Neuronal stem cell (in vitro differentiated cells): ENCODE data around the gene UIMC1.

ENCODE experiments used
- DNase-seq: peaks from one replicate; pipeline ENCODE4 v3.0.0-alpha.2; 2013; ENCODE audit warnings: low spot score
- H2AFZ ChIP-seq: one replicate; pipeline ENCODE4 v1.6.1; 2013; ENCODE audit warnings: mild to moderate bottlenecking, low read length, inconsistent platforms
- H2AK5ac ChIP-seq: 2 replicates; pipeline ENCODE4 v1.6.1; 2013; ENCODE audit warnings: low read depth, mild to moderate bottlenecking, inconsistent platforms, low read length, moderate library complexity, mixed read lengths
- H2BK120ac ChIP-seq: 2 replicates; pipeline ENCODE4 v1.6.1; 2013; ENCODE audit warnings: low read depth, mild to moderate bottlenecking, inconsistent platforms, low read length, moderate library complexity, mixed read lengths
- H2BK12ac ChIP-seq: one replicate; pipeline ENCODE4 v1.6.1; 2013; ENCODE audit warnings: low read length, inconsistent platforms
- H2BK15ac ChIP-seq: 2 replicates; pipeline ENCODE4 v1.6.1; 2013; ENCODE audit warnings: mild to moderate bottlenecking, low read length, inconsistent platforms, mixed read lengths
- H2BK5ac ChIP-seq: one replicate; pipeline ENCODE4 v1.6.1; 2013; ENCODE audit warnings: inconsistent platforms, mild to moderate bottlenecking, low read length, moderate library complexity
- H3K14ac ChIP-seq: one replicate; pipeline ENCODE4 v1.6.1; 2013; ENCODE audit warnings: low read length, inconsistent platforms
- H3K18ac ChIP-seq: 2 replicates; pipeline ENCODE4 v1.6.1; 2013; ENCODE audit warnings: low read length, inconsistent platforms
- H3K23ac ChIP-seq: 2 replicates; pipeline ENCODE4 v1.6.1; 2013; ENCODE audit warnings: low read depth, mild to moderate bottlenecking, mixed read lengths, low read length, inconsistent platforms; ENCODE audit not compliant: poor library complexity
- H3K27ac ChIP-seq: replicated peaks from 3 replicates; pipeline ENCODE4 v1.5.1; 2013; ENCODE audit warnings: low read length, inconsistent platforms
- H3K27me3 ChIP-seq, 3 experiments: 2 replicates each; pipeline ENCODE4 v1.6.1; 2013; ENCODE audit warnings: low read length in 3 of 3, mild to moderate bottlenecking in 2 of 3, inconsistent platforms in 1 of 3, low read depth in 1 of 3, mixed read lengths in 1 of 3, moderate library complexity in 1 of 3; ENCODE audit not compliant: control insufficient read depth in 3 of 3, insufficient read depth in 3 of 3
- H3K36me3 ChIP-seq, 2 donors: replicated peaks in 1 of 2; 2 replicates each; pipeline ENCODE4 v1.6.1; 2013; ENCODE audit warnings: low read length in 2 of 2; ENCODE audit not compliant: control insufficient read depth in 2 of 2, insufficient read depth in 2 of 2
- H3K4ac ChIP-seq: 2 replicates; pipeline ENCODE4 v1.6.1; 2013; ENCODE audit warnings: inconsistent platforms, mild to moderate bottlenecking, low read length, moderate library complexity
- H3K4me1 ChIP-seq, 2 donors: 1 replicate in 1 of 2; 2 replicates in 1 of 2; pipeline ENCODE4 v1.6.1; 2013; ENCODE audit warnings: low read length in 2 of 2, low read depth in 1 of 2; ENCODE audit not compliant: control insufficient read depth in 2 of 2, insufficient read depth in 1 of 2
- H3K4me2 ChIP-seq: one replicate; pipeline ENCODE4 v1.6.1; 2013; ENCODE audit warnings: mild to moderate bottlenecking, low read length, inconsistent platforms; ENCODE audit not compliant: insufficient read depth, poor library complexity, severe bottlenecking
- H3K4me3 ChIP-seq, 2 donors: 2 replicates each; pipeline ENCODE4 v1.5.1; 2013; ENCODE audit warnings: low read length in 2 of 2, mild to moderate bottlenecking in 2 of 2, inconsistent platforms in 1 of 2, moderate library complexity in 1 of 2
- H3K79me1 ChIP-seq: one replicate; pipeline ENCODE4 v1.6.1; 2013; ENCODE audit warnings: low read depth, mild to moderate bottlenecking, inconsistent platforms, low read length, moderate library complexity
- H3K9ac ChIP-seq: one replicate; pipeline ENCODE4 v1.6.1; 2013; ENCODE audit warnings: mild to moderate bottlenecking, low read depth, low read length, inconsistent platforms; ENCODE audit not compliant: poor library complexity
- H3K9me3 ChIP-seq, 2 donors: replicated peaks in 1 of 2; 2 replicates each; pipeline versions ENCODE3 to v1.6.1; 2013; ENCODE audit warnings: low read length in 2 of 2, mild to moderate bottlenecking in 2 of 2, inconsistent platforms in 1 of 2, low read depth in 1 of 2, mixed read lengths in 1 of 2, moderate library complexity in 1 of 2; ENCODE audit not compliant: control insufficient read depth in 2 of 2, insufficient read depth in 1 of 2
- H4K8ac ChIP-seq: one replicate; pipeline ENCODE4 v1.6.1; 2013; ENCODE audit warnings: low read depth, mild to moderate bottlenecking, inconsistent platforms, low read length, moderate library complexity
- H4K91ac ChIP-seq: one replicate; pipeline ENCODE4 v1.6.1; 2013; ENCODE audit warnings: low read length, low read depth, mild to moderate bottlenecking, inconsistent platforms; ENCODE audit not compliant: poor library complexity
- WGBS, 2 donors: extraction: QIAGEN DNeasy Blood & Tissue Kit; methylation state at CpG; one replicate each; pipeline ENCODE4 v1.1.7; 2013; ENCODE audit warnings: missing lambda C conversion rate in 2 of 2, mixed read lengths in 1 of 2; ENCODE audit not compliant: insufficient read length in 2 of 2, insufficient replicate concordance in 1 of 2; ENCODE audit errors: extremely low coverage in 2 of 2; 5-methylcytosine and 5-hydroxymethylcytosine counted together

Gene UIMC1

GRCh38 chr5:176955895-176956294, 50.7 kb downstream of the UIMC1 start:
- no peak overlapping the region for H2AFZ ChIP-seq
- H3K27ac ChIP-seq = no peak overlapping the region
- no peak overlapping the region for H3K4me2 ChIP-seq
- H3K18ac ChIP-seq = no peak overlapping the region
- no peak overlapping the region for H3K4me3 ChIP-seq
- H3K23ac ChIP-seq = no peak overlapping the region
- H2BK15ac ChIP-seq = no peak overlapping the region
- no peak overlapping the region for H2BK120ac ChIP-seq
- H2AK5ac ChIP-seq = no peak overlapping the region
- H4K91ac ChIP-seq = no peak overlapping the region
- no peak for DNase-seq
- H4K8ac ChIP-seq = no peak overlapping the region
- no peak overlapping the region for H3K9ac ChIP-seq
- no peaks in the 10 kb centered on the region for H3K9me3 ChIP-seq
- no peaks in the 10 kb centered on the region for H3K4me1 ChIP-seq
- peaks cover 4 to 78% of the 10 kb centered on the region in 2 donors for H3K36me3 ChIP-seq
- no peak overlapping the region for H3K14ac ChIP-seq
- H3K27me3 ChIP-seq = no peaks in the 10 kb centered on the region
- no peaks in the 10 kb centered on the region for H3K79me1 ChIP-seq
- H2BK12ac ChIP-seq = no peak overlapping the region
- no peak overlapping the region for H3K4ac ChIP-seq
- no peak overlapping the region for H2BK5ac ChIP-seq

GRCh38 chr5:176954050-176954449, 52.5 kb downstream of the UIMC1 start:
- no peak overlapping the region for H3K9ac ChIP-seq
- WGBS, 2 donors = no CpG with 5 or more reads among the region's 2 CpGs
- H3K4me3 ChIP-seq = no peak overlapping the region
- peaks cover 4 to 95% of the 10 kb centered on the region in 2 donors for H3K36me3 ChIP-seq
- no peaks in the 10 kb centered on the region for H3K27me3 ChIP-seq
- no peak for DNase-seq
- H3K79me1 ChIP-seq = no peaks in the 10 kb centered on the region
- no peak overlapping the region for H3K18ac ChIP-seq
- H3K9me3 ChIP-seq = no peaks in the 10 kb centered on the region
- no peak overlapping the region for H3K27ac ChIP-seq
- no peak overlapping the region for H2BK15ac ChIP-seq
- H2BK5ac ChIP-seq = no peak overlapping the region
- no peak overlapping the region for H3K4ac ChIP-seq
- no peak overlapping the region for H3K14ac ChIP-seq
- H3K4me1 ChIP-seq = no peaks in the 10 kb centered on the region
- no peak overlapping the region for H2AFZ ChIP-seq
- no peak overlapping the region for H3K23ac ChIP-seq
- no peak overlapping the region for H3K4me2 ChIP-seq
- no peak overlapping the region for H2BK120ac ChIP-seq
- no peak overlapping the region for H4K91ac ChIP-seq
- H2AK5ac ChIP-seq = no peak overlapping the region
- no peak overlapping the region for H2BK12ac ChIP-seq
- no peak overlapping the region for H4K8ac ChIP-seq

GRCh38 chr5:176952531-176953193, 53.9 kb downstream of the UIMC1 start:
- H2BK120ac ChIP-seq = no peak overlapping the region
- H3K4ac ChIP-seq = no peak overlapping the region
- H3K9me3 ChIP-seq = no peaks in the 10 kb centered on the region
- H3K27ac ChIP-seq = no peak overlapping the region
- H3K79me1 ChIP-seq = no peaks in the 10 kb centered on the region
- no peak overlapping the region for H3K4me2 ChIP-seq
- peaks cover 2 to 97% of the 10 kb centered on the region in 2 donors for H3K36me3 ChIP-seq
- H2BK15ac ChIP-seq = no peak overlapping the region
- H3K23ac ChIP-seq = no peak overlapping the region
- H4K91ac ChIP-seq = no peak overlapping the region
- WGBS, 2 donors = no CpG with 5 or more reads among the region's 7 CpGs
- H2BK12ac ChIP-seq = no peak overlapping the region
- no peaks in the 10 kb centered on the region for H3K4me1 ChIP-seq
- H2BK5ac ChIP-seq = no peak overlapping the region
- H3K27me3 ChIP-seq = no peaks in the 10 kb centered on the region
- no peak overlapping the region for H2AK5ac ChIP-seq
- H3K4me3 ChIP-seq = no peak overlapping the region
- no peak overlapping the region for H3K18ac ChIP-seq
- H4K8ac ChIP-seq = no peak overlapping the region
- no peak overlapping the region for H3K9ac ChIP-seq
- no peak for DNase-seq
- no peak overlapping the region for H2AFZ ChIP-seq
- H3K14ac ChIP-seq = no peak overlapping the region

- Histone ChIP-seq H3K4me2 (no peak overlapping the region), H3K4me1 (no peaks in the 10 kb centered on the region), H2AK5ac (no peak overlapping the region), H3K9me3 (no peaks in the 10 kb centered on the region), H3K14ac (no peak overlapping the region), H2BK12ac (no peak overlapping the region), H4K8ac (no peak overlapping the region), H3K23ac (no peak overlapping the region), H2AFZ (no peak overlapping the region), H3K4me3 (no peak overlapping the region), H3K27me3 (no peaks in the 10 kb centered on the region), H3K36me3 (peaks cover 4 to 93% of the 10 kb centered on the region in 2 donors), H3K79me1 (peaks cover 2% of the 10 kb centered on the region), H2BK5ac (no peak overlapping the region), H3K27ac (no peak overlapping the region), H3K9ac (no peak overlapping the region), H3K18ac (no peak overlapping the region), H2BK15ac (no peak overlapping the region), H3K4ac (no peak overlapping the region), H4K91ac (no peak overlapping the region), H2BK120ac (no peak overlapping the region)
- no peak for DNase-seq
- no CpG with 5 or more reads among the region's 1 CpG for WGBS, 2 donors
Measured at GRCh38 chr5:176948458-176948857, 58.1 kb downstream of the UIMC1 start.
